IPS-11a (cell line): ENCODE measurements around the gene LETM1.

Experiments used
- H3K4me3 ChIP-seq: one replicate; pipeline ENCODE4 v1.5.1; 2013; ENCODE audit warnings: low read depth, low read length, control low read depth

The LETM1 gene

GRCh38 chr4:1808851-1809753 is 46.9 kb downstream of the LETM1 start:
- H3K4me3 ChIP-seq, result no peak overlapping the region

GRCh38 chr4:1808396-1808795 is 47.6 kb downstream of the LETM1 start:
- H3K4me3 ChIP-seq, result no peak overlapping the region

- no peak overlapping the region for H3K4me3 ChIP-seq
These were observed 48.6 kb downstream of the LETM1 start for GRCh38 chr4:1807332-1807777.

- H3K4me3 ChIP-seq, result no peak overlapping the region
These were observed 49.2 kb downstream of the LETM1 start for GRCh38 chr4:1806596-1807331.

- H3K4me3 ChIP-seq, result no peak overlapping the region
These were observed 49.8 kb downstream of the LETM1 start for GRCh38 chr4:1806223-1806564.

- H3K4me3 ChIP-seq, result no peak overlapping the region
These were observed 50.3 kb downstream of the LETM1 start for GRCh38 chr4:1805493-1806222.

- H3K4me3 ChIP-seq, result no peak overlapping the region
These were observed 51.1 kb downstream of the LETM1 start for GRCh38 chr4:1804638-1805492.

GRCh38 chr4:1803523-1804423 is 52.2 kb downstream of the LETM1 start:
- H3K4me3 ChIP-seq, result no peak overlapping the region

GRCh38 chr4:1802720-1803522 is 53.0 kb downstream of the LETM1 start:
- no peak overlapping the region for H3K4me3 ChIP-seq

GRCh38 chr4:1802151-1802715 is 53.7 kb downstream of the LETM1 start:
- H3K4me3 ChIP-seq, result no peak overlapping the region

GRCh38 chr4:1801286-1801958 is 54.5 kb downstream of the LETM1 start:
- no peak overlapping the region for H3K4me3 ChIP-seq

GRCh38 chr4:1800805-1801204 is 55.2 kb downstream of the LETM1 start:
- no peak overlapping the region for H3K4me3 ChIP-seq

GRCh38 chr4:1799387-1800375 is 56.3 kb downstream of the LETM1 start:
- no peak overlapping the region for H3K4me3 ChIP-seq

- no peak overlapping the region for H3K4me3 ChIP-seq
These were observed 57.2 kb downstream of the LETM1 start for GRCh38 chr4:1798580-1799386.

- H3K4me3 ChIP-seq, result no peak overlapping the region
These were observed 57.9 kb downstream of the LETM1 start for GRCh38 chr4:1797861-1798579.
